Keratinocyte (primary cell): ENCODE measurements around the gene ANKRD45.
"Not testable (repeated sequence)": the region's sequence is repeated elsewhere in the genome, so short reads cannot be mapped to it uniquely, and the experiment has no call there.

ENCODE experiments used
- EZH2 ChIP-seq: IDR thresholded peaks from one replicate; pipeline ENCODE4 v1.6.1; 2012; ENCODE audit warnings: inconsistent platforms, mild to moderate bottlenecking, low read length, moderate library complexity
- TF ChIP-seq, protein P1 (sequence below), 3 experiments: IDR thresholded peaks in 1 of 3; conservative IDR thresholded peaks in 1 of 3; optimal IDR thresholded peaks in 1 of 3; 2 replicates in 2 of 3; 3 replicates in 1 of 3; pipeline versions ENCODE3 to v1.5.1; 2011; ENCODE audit warnings: low read length in 3 of 3, mild to moderate bottlenecking in 3 of 3, moderate library complexity in 2 of 3, control low read depth in 1 of 3, inconsistent platforms in 1 of 3; ENCODE audit not compliant: insufficient read depth in 2 of 3; ENCODE audit errors: extremely low read depth in 1 of 3

DNA sequence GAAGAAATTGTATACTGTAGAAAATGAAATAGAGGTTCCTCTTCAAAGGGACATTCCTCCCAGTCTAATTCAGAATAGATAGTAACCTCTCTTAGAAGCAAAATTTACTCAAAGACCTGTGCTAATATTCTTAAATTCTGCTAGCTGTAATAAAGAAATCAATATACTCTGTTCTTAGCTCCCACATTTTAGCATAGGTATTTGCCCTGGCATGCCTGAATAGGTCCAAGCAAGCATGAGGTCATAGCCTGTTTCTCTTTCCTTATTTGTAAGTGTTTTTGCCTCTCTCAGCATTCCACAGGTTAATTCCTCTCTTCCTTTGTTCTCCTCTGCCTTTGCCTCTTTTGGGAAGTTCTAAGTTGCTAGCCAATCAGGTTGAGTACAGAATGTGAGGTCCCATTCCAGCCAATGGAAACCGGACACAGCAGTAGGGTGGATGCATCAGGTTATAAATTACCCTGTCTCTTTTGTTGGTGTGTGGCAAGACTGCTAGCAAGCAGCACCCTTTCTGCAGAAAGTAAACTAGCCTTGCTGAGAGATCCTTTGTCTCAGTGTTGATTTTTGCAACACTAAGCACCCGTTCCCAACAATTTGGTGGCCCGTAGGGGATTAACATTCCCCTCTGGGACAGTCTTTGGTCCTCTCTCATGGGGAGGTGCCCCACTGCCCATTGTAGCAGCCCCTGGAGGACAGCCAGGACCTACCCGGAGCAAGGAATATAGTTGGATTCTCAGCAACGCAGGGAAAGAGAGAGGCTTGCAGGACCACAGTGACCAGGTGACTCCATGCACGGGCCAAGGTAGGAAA, 32.2 kb downstream of the ANKRD45 start:
- TF ChIP-seq, protein P1, sequence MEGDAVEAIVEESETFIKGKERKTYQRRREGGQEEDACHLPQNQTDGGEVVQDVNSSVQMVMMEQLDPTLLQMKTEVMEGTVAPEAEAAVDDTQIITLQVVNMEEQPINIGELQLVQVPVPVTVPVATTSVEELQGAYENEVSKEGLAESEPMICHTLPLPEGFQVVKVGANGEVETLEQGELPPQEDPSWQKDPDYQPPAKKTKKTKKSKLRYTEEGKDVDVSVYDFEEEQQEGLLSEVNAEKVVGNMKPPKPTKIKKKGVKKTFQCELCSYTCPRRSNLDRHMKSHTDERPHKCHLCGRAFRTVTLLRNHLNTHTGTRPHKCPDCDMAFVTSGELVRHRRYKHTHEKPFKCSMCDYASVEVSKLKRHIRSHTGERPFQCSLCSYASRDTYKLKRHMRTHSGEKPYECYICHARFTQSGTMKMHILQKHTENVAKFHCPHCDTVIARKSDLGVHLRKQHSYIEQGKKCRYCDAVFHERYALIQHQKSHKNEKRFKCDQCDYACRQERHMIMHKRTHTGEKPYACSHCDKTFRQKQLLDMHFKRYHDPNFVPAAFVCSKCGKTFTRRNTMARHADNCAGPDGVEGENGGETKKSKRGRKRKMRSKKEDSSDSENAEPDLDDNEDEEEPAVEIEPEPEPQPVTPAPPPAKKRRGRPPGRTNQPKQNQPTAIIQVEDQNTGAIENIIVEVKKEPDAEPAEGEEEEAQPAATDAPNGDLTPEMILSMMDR (optimal IDR thresholded peaks at IDR 0.05 in 1 of 3, IDR thresholded peaks at IDR 0.05 in 1 of 3, conservative IDR thresholded peaks at IDR 0.05 in 1 of 3; ENCODE audit: extremely low read depth in 1 of 3, insufficient read depth in 2 of 3, low read length in 3 of 3), result not testable (repeated sequence)
- TF ChIP-seq EZH2, result not testable (repeated sequence)
